Keratinocyte (primary cell): Measurements from ENCODE around the gene EYS. TPM values are rescaled to one million over a fixed set of nuclear protein-coding genes. Genes with fewer than 3 reads are reported as not detected.
"Not testable (repeated sequence)": the region's sequence is repeated elsewhere in the genome, so short reads cannot be mapped to it uniquely, and the experiment has no call there.

Experiments used
- DNase-seq: peaks from one replicate; pipeline ENCODE4 v3.0.0-alpha.2; 2011; ENCODE audit warnings: low read depth, missing footprints, low spot score
- FAIRE-seq: peaks from 2 replicates; lab custom pipeline; 2011; peaks lifted over from hg19 to GRCh38; lab: Jason Lieb, UNC
- H2AFZ ChIP-seq: 2 replicates; pipeline ENCODE4 v1.6.0; 2012; ENCODE audit warnings: low read length, control low read depth, inconsistent platforms; ENCODE audit not compliant: control insufficient read depth
- H3K27ac ChIP-seq: 2 replicates; pipeline ENCODE4 v1.5.1; 2011; ENCODE audit warnings: low read length; ENCODE audit not compliant: control insufficient read depth, insufficient read depth
- H3K27me3 ChIP-seq: 3 replicates; pipeline ENCODE4 v1.6.0; 2011; ENCODE audit warnings: low read length; ENCODE audit not compliant: control insufficient read depth, insufficient read depth; ENCODE audit errors: extremely low read depth
- H3K36me3 ChIP-seq, 2 experiments: 2 replicates in 1 of 2; 3 replicates in 1 of 2; pipeline ENCODE4 v1.5.1; 2011; ENCODE audit warnings: low read length in 2 of 2, mild to moderate bottlenecking in 1 of 2; ENCODE audit not compliant: control insufficient read depth in 2 of 2, insufficient read depth in 2 of 2; ENCODE audit errors: extremely low read depth in 1 of 2
- H3K4me1 ChIP-seq: 3 replicates; pipeline ENCODE4 v1.5.1; 2011; ENCODE audit warnings: low read length; ENCODE audit not compliant: control insufficient read depth, insufficient read depth; ENCODE audit errors: extremely low read depth
- H3K4me2 ChIP-seq: 3 replicates; pipeline ENCODE4 v1.6.0; 2011; ENCODE audit warnings: low read depth, low read length; ENCODE audit not compliant: control insufficient read depth, insufficient read depth; ENCODE audit errors: extremely low read depth
- H3K4me3 ChIP-seq, 3 experiments: fragments of 200-600 bp in 1 of 3; sonication (generic) in 1 of 3; 2 replicates in 2 of 3; 3 replicates in 1 of 3; pipeline ENCODE4 v1.5.1; 2011 to 2016; ENCODE audit warnings: low read length in 3 of 3, mild to moderate bottlenecking in 3 of 3, control low read depth in 2 of 3, inconsistent platforms in 1 of 3, low read depth in 1 of 3, mixed read lengths in 1 of 3, mixed run types in 1 of 3, moderate library complexity in 1 of 3; ENCODE audit not compliant: control insufficient read depth in 2 of 3, insufficient read depth in 2 of 3; ENCODE audit errors: extremely low read depth in 1 of 3
- H3K79me2 ChIP-seq: 2 replicates; pipeline ENCODE4 v1.6.0; 2012; ENCODE audit warnings: low read length; ENCODE audit not compliant: control insufficient read depth, insufficient read depth
- H3K9ac ChIP-seq: 3 replicates; pipeline ENCODE4 v1.6.0; 2011; ENCODE audit warnings: low read length; ENCODE audit not compliant: control insufficient read depth, insufficient read depth; ENCODE audit errors: extremely low read depth
- H3K9me1 ChIP-seq: 3 replicates; pipeline ENCODE4 v1.6.0; 2011; ENCODE audit warnings: low read length; ENCODE audit not compliant: control insufficient read depth, insufficient read depth; ENCODE audit errors: extremely low read depth
- H3K9me3 ChIP-seq: 2 replicates; pipeline ENCODE4 v1.5.1; 2012; ENCODE audit warnings: low read depth, low read length; ENCODE audit not compliant: control insufficient read depth
- H4K20me1 ChIP-seq: 3 replicates; pipeline ENCODE4 v1.6.0; 2011; ENCODE audit warnings: low read length; ENCODE audit not compliant: control insufficient read depth, insufficient read depth; ENCODE audit errors: extremely low read depth
- CTCF ChIP-seq, 3 experiments: IDR thresholded peaks in 1 of 3; conservative IDR thresholded peaks in 1 of 3; optimal IDR thresholded peaks in 1 of 3; 2 replicates in 2 of 3; 3 replicates in 1 of 3; pipeline versions ENCODE3 to v1.5.1; 2011; ENCODE audit warnings: low read length in 3 of 3, mild to moderate bottlenecking in 3 of 3, moderate library complexity in 2 of 3, control low read depth in 1 of 3, inconsistent platforms in 1 of 3; ENCODE audit not compliant: insufficient read depth in 2 of 3; ENCODE audit errors: extremely low read depth in 1 of 3
- EZH2 ChIP-seq: IDR thresholded peaks from one replicate; pipeline ENCODE4 v1.6.1; 2012; ENCODE audit warnings: inconsistent platforms, mild to moderate bottlenecking, low read length, moderate library complexity
- dilution Hi-C: fragments of 300-500 bp; cut with MboI; formaldehyde crosslinking; loops from one replicate; pipeline ENCODE4 v1.7.0; 2020; ENCODE audit warnings: low sequenced_read_pairs; ENCODE audit not compliant: extremely low pct_ligation_motif_present
- polyA plus RNA-seq, 5 experiments: library from polyadenylated mRNA; depleted of rRNA in 3 of 5; stranded (reverse) in 3 of 5; stranded (forward) in 1 of 5; unstranded in 1 of 5; fragments of >200 nt; gene quantifications; 1 replicate in 1 of 5; 2 replicates in 3 of 5; 3 replicates in 1 of 5; pipeline versions ENCODE4 v1.2.1 to v1.2.3, GENCODE V29; 2011 to 2012; ENCODE audit warnings: missing spikeins in 2 of 5, low read depth in 1 of 5, low replicate concordance in 1 of 5

Gene EYS
- polyA plus RNA-seq, 1 donor (not counting 4 experiments of a cell fraction or from before 2014, with no cell fraction given), result 0.34 TPM

- DNase-seq (no peak), FAIRE-seq (no peak)
- no peak overlapping the region for H3K9ac ChIP-seq
- H2AFZ ChIP-seq, result no peak overlapping the region
- H3K4me1 ChIP-seq, result peaks cover 12% of the 10 kb centered on the region
- H3K4me3 ChIP-seq, result no peak overlapping the region
- dilution Hi-C loops, result no loop called here
- no peaks in the 10 kb centered on the region for H3K36me3 ChIP-seq
- H3K27ac ChIP-seq, result no peak overlapping the region
- no peaks in the 10 kb centered on the region for H4K20me1 ChIP-seq
- no peak overlapping the region for H3K4me2 ChIP-seq
- no peaks in the 10 kb centered on the region for H3K9me1 ChIP-seq
- H3K27me3 ChIP-seq, result no peaks in the 10 kb centered on the region
- no peaks in the 10 kb centered on the region for H3K79me2 ChIP-seq
- H3K9me3 ChIP-seq, result no peaks in the 10 kb centered on the region
- no peak for TF ChIP-seq EZH2
- no peak for TF ChIP-seq CTCF (optimal IDR thresholded peaks at IDR 0.05 in 1 of 3, IDR thresholded peaks at IDR 0.05 in 1 of 3, conservative IDR thresholded peaks at IDR 0.05 in 1 of 3; ENCODE audit: extremely low read depth in 1 of 3, insufficient read depth in 2 of 3, low read length in 3 of 3)
Measured at GRCh38 chr6:64034291-64034690, 1672.7 kb downstream of the EYS start.

- H3K27ac ChIP-seq, H3K9ac ChIP-seq, H4K20me1 ChIP-seq, FAIRE-seq, H3K4me2 ChIP-seq, H3K9me1 ChIP-seq, H3K79me2 ChIP-seq, H3K9me3 ChIP-seq, H2AFZ ChIP-seq, H3K36me3 ChIP-seq, H3K4me3 ChIP-seq, H3K27me3 ChIP-seq, DNase-seq, dilution Hi-C loops: not testable (repeated sequence)
- H3K4me1 ChIP-seq, result peaks cover 12% of the 10 kb centered on the region
Measured at GRCh38 chr6:64030950-64031618, 1675.9 kb downstream of the EYS start.

- dilution Hi-C loops, result no loop called here
- Histone ChIP-seq H3K9me1 (no peaks in the 10 kb centered on the region), H3K27ac (no peak overlapping the region), H3K4me3 (no peak overlapping the region), H2AFZ (no peak overlapping the region), H3K36me3 (no peaks in the 10 kb centered on the region), H3K9ac (no peak overlapping the region), H4K20me1 (no peaks in the 10 kb centered on the region), H3K4me2 (no peak overlapping the region), H3K79me2 (no peaks in the 10 kb centered on the region), H3K9me3 (no peaks in the 10 kb centered on the region), H3K4me1 (no peaks in the 10 kb centered on the region), H3K27me3 (no peaks in the 10 kb centered on the region)
- DNase-seq (no peak), FAIRE-seq (no peak)
- TF ChIP-seq CTCF (optimal IDR thresholded peaks at IDR 0.05 in 1 of 3, IDR thresholded peaks at IDR 0.05 in 1 of 3, conservative IDR thresholded peaks at IDR 0.05 in 1 of 3; ENCODE audit: extremely low read depth in 1 of 3, insufficient read depth in 2 of 3, low read length in 3 of 3) (no peak), EZH2 (no peak)
Measured at GRCh38 chr6:64023693-64024092, 1683.3 kb downstream of the EYS start.
